ENCODE measurements around the gene HLCS.

Gene HLCS

DNA sequence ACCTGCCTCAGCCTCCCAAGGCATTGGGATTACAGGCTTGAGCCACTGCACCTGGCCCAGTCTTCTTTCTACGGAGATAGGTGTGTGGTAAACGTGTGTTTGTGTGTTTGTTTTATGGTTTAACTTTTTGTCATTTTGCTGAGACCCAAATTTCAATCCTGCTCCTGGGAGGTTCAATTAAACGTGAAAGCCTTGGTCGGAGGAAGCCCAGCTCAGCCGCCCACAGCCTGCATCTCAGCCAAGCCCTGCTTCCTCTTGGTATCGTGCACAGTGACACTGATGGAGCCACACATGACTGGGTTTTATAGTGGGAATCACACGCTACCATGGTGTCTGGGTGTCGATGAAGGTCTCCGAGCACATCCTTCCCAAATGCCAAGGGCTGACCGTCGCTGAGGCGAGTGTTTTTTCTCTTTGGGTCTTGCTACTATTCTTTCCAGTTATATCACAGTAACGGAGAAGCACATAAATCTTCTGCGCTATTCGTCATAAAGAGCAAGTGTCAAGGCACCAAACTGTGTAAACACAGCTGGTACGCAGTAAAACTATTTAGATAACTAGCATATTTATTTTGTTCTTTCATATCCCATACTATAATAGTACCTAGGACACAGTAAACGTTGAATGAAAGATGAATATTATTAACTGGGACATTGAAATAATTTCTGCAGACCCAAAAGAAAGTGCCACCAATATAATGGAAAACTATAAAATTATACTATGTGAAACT lies 39.3 kb downstream of the HLCS start:
- Histone ChIP-seq H3K4me1 (ENCODE audit: low read length) (no peaks in the 10 kb centered on the region), H4K20me1 (ENCODE audit: insufficient read depth, low read length) (no peaks in the 10 kb centered on the region), H3K27ac (ENCODE audit: low read length) (no peak overlapping the region), H3K79me2 (ENCODE audit: low read length) (no peaks in the 10 kb centered on the region), H3K27me3 (ENCODE audit: low read depth, low read length) (no peaks in the 10 kb centered on the region), H3K4me3 (ENCODE audit: low read length) (no peak overlapping the region), H3K36me3 (replicated peaks; ENCODE audit: low read depth, low read length) (no peaks in the 10 kb centered on the region), H3K4me2 (ENCODE audit: low read length) (no peak overlapping the region), H2AFZ (ENCODE audit: low read depth, low read length) (no peak overlapping the region), H3K9me3 (ENCODE audit: insufficient read depth, low read length) (no peaks in the 10 kb centered on the region), H3K9ac (ENCODE audit: low read length) (no peak overlapping the region)
- TF ChIP-seq, protein P1, sequence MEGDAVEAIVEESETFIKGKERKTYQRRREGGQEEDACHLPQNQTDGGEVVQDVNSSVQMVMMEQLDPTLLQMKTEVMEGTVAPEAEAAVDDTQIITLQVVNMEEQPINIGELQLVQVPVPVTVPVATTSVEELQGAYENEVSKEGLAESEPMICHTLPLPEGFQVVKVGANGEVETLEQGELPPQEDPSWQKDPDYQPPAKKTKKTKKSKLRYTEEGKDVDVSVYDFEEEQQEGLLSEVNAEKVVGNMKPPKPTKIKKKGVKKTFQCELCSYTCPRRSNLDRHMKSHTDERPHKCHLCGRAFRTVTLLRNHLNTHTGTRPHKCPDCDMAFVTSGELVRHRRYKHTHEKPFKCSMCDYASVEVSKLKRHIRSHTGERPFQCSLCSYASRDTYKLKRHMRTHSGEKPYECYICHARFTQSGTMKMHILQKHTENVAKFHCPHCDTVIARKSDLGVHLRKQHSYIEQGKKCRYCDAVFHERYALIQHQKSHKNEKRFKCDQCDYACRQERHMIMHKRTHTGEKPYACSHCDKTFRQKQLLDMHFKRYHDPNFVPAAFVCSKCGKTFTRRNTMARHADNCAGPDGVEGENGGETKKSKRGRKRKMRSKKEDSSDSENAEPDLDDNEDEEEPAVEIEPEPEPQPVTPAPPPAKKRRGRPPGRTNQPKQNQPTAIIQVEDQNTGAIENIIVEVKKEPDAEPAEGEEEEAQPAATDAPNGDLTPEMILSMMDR (IDR thresholded peaks at IDR 0.05; ENCODE audit: low read depth, low read length): no peak
- TF ChIP-seq EZH2phosphoT487 (IDR thresholded peaks at IDR 0.05; ENCODE audit: low read depth): no peak

DNA sequence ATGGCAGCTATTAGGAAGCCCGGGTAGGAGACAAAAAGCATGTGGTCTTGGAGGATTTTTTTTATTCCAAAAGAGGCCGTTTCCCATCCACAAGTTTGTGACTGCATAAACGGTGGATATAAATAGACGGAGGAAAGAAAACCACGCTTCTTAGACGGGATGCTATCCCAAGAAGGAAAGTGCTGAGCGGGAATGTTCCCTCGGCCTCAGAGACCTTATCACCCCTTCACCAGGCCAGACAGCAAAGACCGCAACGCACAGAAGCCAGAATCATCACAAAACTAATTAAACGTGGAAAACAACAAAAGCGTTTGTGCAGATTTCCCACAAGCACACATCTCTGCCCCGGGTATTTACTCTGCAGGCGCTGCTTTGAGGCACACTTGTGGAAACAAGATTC lies 43.2 kb downstream of the HLCS start:
- no peaks in the 10 kb centered on the region for H3K9me3 ChIP-seq (ENCODE audit: insufficient read depth, low read length)
- H3K4me3 ChIP-seq (ENCODE audit: low read length): no peak overlapping the region
- no peak for TF ChIP-seq EZH2phosphoT487 (IDR thresholded peaks at IDR 0.05; ENCODE audit: low read depth)
- TF ChIP-seq, protein P1 (IDR thresholded peaks at IDR 0.05; ENCODE audit: low read depth, low read length): no peak
- H3K27me3 ChIP-seq (ENCODE audit: low read depth, low read length): no peaks in the 10 kb centered on the region
- H3K9ac ChIP-seq (ENCODE audit: low read length): no peak overlapping the region
- no peak overlapping the region for H2AFZ ChIP-seq (ENCODE audit: low read depth, low read length)
- no peaks in the 10 kb centered on the region for H3K4me1 ChIP-seq (ENCODE audit: low read length)
- no peaks in the 10 kb centered on the region for H4K20me1 ChIP-seq (ENCODE audit: insufficient read depth, low read length)
- H3K27ac ChIP-seq (ENCODE audit: low read length): no peak overlapping the region
- no peaks in the 10 kb centered on the region for H3K79me2 ChIP-seq (ENCODE audit: low read length)
- no peak overlapping the region for H3K4me2 ChIP-seq (ENCODE audit: low read length)
- no peaks in the 10 kb centered on the region for H3K36me3 ChIP-seq (replicated peaks; ENCODE audit: low read depth, low read length)

- Histone ChIP-seq H3K9me3 (ENCODE audit: insufficient read depth, low read length) (no peaks in the 10 kb centered on the region), H3K4me1 (ENCODE audit: low read length) (no peaks in the 10 kb centered on the region), H3K4me2 (ENCODE audit: low read length) (no peak overlapping the region), H3K27ac (ENCODE audit: low read length) (no peak overlapping the region), H3K4me3 (ENCODE audit: low read length) (no peak overlapping the region), H4K20me1 (ENCODE audit: insufficient read depth, low read length) (no peaks in the 10 kb centered on the region), H2AFZ (ENCODE audit: low read depth, low read length) (no peak overlapping the region), H3K79me2 (ENCODE audit: low read length) (no peaks in the 10 kb centered on the region), H3K9ac (ENCODE audit: low read length) (no peak overlapping the region), H3K27me3 (ENCODE audit: low read depth, low read length) (no peaks in the 10 kb centered on the region), H3K36me3 (replicated peaks; ENCODE audit: low read depth, low read length) (no peaks in the 10 kb centered on the region)
- TF ChIP-seq, protein P1 (IDR thresholded peaks at IDR 0.05; ENCODE audit: low read depth, low read length): no peak
- no peak for TF ChIP-seq EZH2phosphoT487 (IDR thresholded peaks at IDR 0.05; ENCODE audit: low read depth)
These were observed 43.6 kb downstream of the HLCS start for GRCh38 chr21:36922861-36923260.

GRCh38 chr21:36918291-36918690 lies 48.2 kb downstream of the HLCS start:
- TF ChIP-seq, protein P1 (IDR thresholded peaks at IDR 0.05; ENCODE audit: low read depth, low read length): no peak
- no peak for TF ChIP-seq EZH2phosphoT487 (IDR thresholded peaks at IDR 0.05; ENCODE audit: low read depth)
- H3K9ac ChIP-seq (ENCODE audit: low read length): no peak overlapping the region
- H3K4me2 ChIP-seq (ENCODE audit: low read length): no peak overlapping the region

More at GRCh38 chr21:36918291-36918690, 48.2 kb downstream of the HLCS start:
- H3K27ac ChIP-seq (ENCODE audit: low read length): no peak overlapping the region
- H3K27me3 ChIP-seq (ENCODE audit: low read depth, low read length): no peaks in the 10 kb centered on the region
- H2AFZ ChIP-seq (ENCODE audit: low read depth, low read length): no peak overlapping the region
- no peaks in the 10 kb centered on the region for H3K4me1 ChIP-seq (ENCODE audit: low read length)
- H3K36me3 ChIP-seq (replicated peaks; ENCODE audit: low read depth, low read length): no peaks in the 10 kb centered on the region
- no peaks in the 10 kb centered on the region for H3K9me3 ChIP-seq (ENCODE audit: insufficient read depth, low read length)
- no peaks in the 10 kb centered on the region for H4K20me1 ChIP-seq (ENCODE audit: insufficient read depth, low read length)
- no peak overlapping the region for H3K4me3 ChIP-seq (ENCODE audit: low read length)
- H3K79me2 ChIP-seq (ENCODE audit: low read length): no peaks in the 10 kb centered on the region

All from OCI-LY3 (cell line).